Peyer's patch (tissue), 4 donors: Measurements from ENCODE around the gene MKI67. TPM values are rescaled to one million over a fixed set of nuclear protein-coding genes. Genes with fewer than 3 reads are reported as not detected.

Source experiments
- DNase-seq, 3 donors: peaks; one replicate each; pipeline ENCODE4 v3.0.0-alpha.2; 2017 to 2019
- H3K27ac ChIP-seq, 4 donors: fragments of 200-600 bp; sonication (generic); one replicate each; pipeline ENCODE4 v1.5.1; 2016 to 2019
- H3K27me3 ChIP-seq, 2 donors: fragments of 200-600 bp; sonication (generic); one replicate each; pipeline ENCODE4 v1.5.1; 2019
- H3K36me3 ChIP-seq, 3 donors: fragments of 200-600 bp; sonication (generic); one replicate each; pipeline ENCODE4 v1.5.1; 2016 to 2019
- H3K4me1 ChIP-seq, 4 donors: fragments of 200-600 bp; sonication (generic); one replicate each; pipeline ENCODE4 v1.5.1; 2016 to 2019
- H3K4me3 ChIP-seq, 4 donors: fragments of 200-600 bp; sonication (generic); 1 replicate in 3 of 4; 2 replicates in 1 of 4; pipeline ENCODE4 v1.5.1; 2016 to 2019; ENCODE audit warnings: mild to moderate bottlenecking in 1 of 4
- H3K9me3 ChIP-seq, 4 donors: fragments of 200-600 bp; sonication (generic); one replicate each; pipeline ENCODE4 v1.5.1; 2016 to 2019; ENCODE audit warnings: mild to moderate bottlenecking in 1 of 4
- CTCF ChIP-seq, 6 experiments: fragments of 450-650 bp in 4 of 6; fragments of 200-600 bp in 2 of 6; sonication (generic) in 1 of 6; IDR thresholded peaks; one replicate each; pipeline ENCODE4 v1.5.1; 2017 to 2019; ENCODE audit warnings: antibody characterized with exemption in 6 of 6, mild to moderate bottlenecking in 3 of 6, moderate library complexity in 1 of 6
- POLR2A ChIP-seq, 2 donors: fragments of 450-650 bp; IDR thresholded peaks; one replicate each; pipeline ENCODE4 v1.5.1; 2017; ENCODE audit warnings: antibody characterized with exemption in 2 of 2, mild to moderate bottlenecking in 2 of 2, moderate library complexity in 2 of 2
- total RNA-seq, 4 donors: library from RNA; depleted of rRNA; stranded (reverse); fragments of >200 nt; gene quantifications; one replicate each; pipeline ENCODE4 v1.1.0, GENCODE V29; 2016

MKI67 gene
- total RNA-seq, 4 donors from 2014 or later: 11.9 to 74.3 (median 18.9) TPM

GRCh38 chr10:128091636-128092210 lies 34.5 kb downstream of the MKI67 start:
- H3K9me3 ChIP-seq: no peaks in the 10 kb centered on the region
- no peak overlapping the region for H3K4me3 ChIP-seq
- no peak for DNase-seq
- no peak for TF ChIP-seq CTCF (IDR thresholded peaks at IDR 0.05)
- no peak for TF ChIP-seq POLR2A (IDR thresholded peaks at IDR 0.05)
- H3K27ac ChIP-seq: no peak overlapping the region
- no peaks in the 10 kb centered on the region for H3K27me3 ChIP-seq
- no peaks in the 10 kb centered on the region for H3K4me1 ChIP-seq
- no peaks in the 10 kb centered on the region for H3K36me3 ChIP-seq

DNA sequence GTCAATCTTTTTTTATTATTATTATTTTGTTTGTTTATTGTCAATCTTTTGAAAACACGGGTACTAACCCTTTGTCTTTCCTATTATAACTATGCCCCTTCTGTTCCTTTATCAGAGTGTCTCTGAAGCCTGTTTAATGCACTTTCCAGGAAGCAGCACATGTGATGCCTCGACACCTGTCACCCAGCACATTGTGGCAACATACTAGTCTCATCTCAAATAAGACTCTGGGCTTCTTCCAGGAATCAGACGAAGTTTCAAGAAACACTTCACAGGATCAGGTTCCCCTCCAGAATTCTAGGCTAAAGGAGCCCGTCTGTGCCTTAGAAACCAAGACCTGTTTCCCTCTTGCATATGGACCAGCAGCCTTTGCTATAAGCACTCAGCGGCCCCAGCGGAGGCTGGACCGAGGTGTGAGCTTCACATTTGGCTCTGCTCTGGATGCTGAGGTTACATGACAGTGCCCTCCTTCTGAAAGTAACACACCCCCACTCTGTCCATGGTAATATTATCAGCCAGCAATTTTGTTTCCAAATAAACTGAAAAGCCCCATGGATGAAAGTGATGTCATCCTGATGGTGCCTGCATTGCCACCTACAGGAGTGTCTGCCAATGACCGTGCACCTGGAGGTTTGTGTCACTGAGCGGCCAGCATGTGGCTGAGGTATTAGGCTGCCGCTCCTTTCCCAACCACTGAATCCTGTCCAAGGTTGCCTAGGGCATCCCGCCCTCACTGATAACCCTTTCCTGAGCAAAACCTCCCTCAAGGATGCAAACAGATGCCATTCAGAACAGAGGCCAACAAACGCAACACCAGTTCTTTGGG lies 38.1 kb downstream of the MKI67 start:
- H3K27ac ChIP-seq: no peak overlapping the region
- TF ChIP-seq POLR2A (IDR thresholded peaks at IDR 0.05) (no peak), CTCF (IDR thresholded peaks at IDR 0.05) (no peak)
- DNase-seq: no peak
- no peaks in the 10 kb centered on the region for H3K27me3 ChIP-seq
- no peaks in the 10 kb centered on the region for H3K9me3 ChIP-seq
- no peak overlapping the region for H3K4me3 ChIP-seq
- H3K36me3 ChIP-seq: peaks cover 0 to 11% (median 0%) of the 10 kb centered on the region in 3 donors
- no peaks in the 10 kb centered on the region for H3K4me1 ChIP-seq

- Histone ChIP-seq H3K36me3 (peaks cover 0 to 12% (median 0%) of the 10 kb centered on the region in 3 donors), H3K27ac (no peak overlapping the region), H3K9me3 (no peaks in the 10 kb centered on the region), H3K4me3 (no peak overlapping the region), H3K4me1 (no peaks in the 10 kb centered on the region), H3K27me3 (no peaks in the 10 kb centered on the region)
- TF ChIP-seq CTCF (IDR thresholded peaks at IDR 0.05): no peak
- no peak for TF ChIP-seq POLR2A (IDR thresholded peaks at IDR 0.05)
- no peak for DNase-seq
Observed at GRCh38 chr10:128087146-128087883, 38.9 kb downstream of the MKI67 start.

DNA sequence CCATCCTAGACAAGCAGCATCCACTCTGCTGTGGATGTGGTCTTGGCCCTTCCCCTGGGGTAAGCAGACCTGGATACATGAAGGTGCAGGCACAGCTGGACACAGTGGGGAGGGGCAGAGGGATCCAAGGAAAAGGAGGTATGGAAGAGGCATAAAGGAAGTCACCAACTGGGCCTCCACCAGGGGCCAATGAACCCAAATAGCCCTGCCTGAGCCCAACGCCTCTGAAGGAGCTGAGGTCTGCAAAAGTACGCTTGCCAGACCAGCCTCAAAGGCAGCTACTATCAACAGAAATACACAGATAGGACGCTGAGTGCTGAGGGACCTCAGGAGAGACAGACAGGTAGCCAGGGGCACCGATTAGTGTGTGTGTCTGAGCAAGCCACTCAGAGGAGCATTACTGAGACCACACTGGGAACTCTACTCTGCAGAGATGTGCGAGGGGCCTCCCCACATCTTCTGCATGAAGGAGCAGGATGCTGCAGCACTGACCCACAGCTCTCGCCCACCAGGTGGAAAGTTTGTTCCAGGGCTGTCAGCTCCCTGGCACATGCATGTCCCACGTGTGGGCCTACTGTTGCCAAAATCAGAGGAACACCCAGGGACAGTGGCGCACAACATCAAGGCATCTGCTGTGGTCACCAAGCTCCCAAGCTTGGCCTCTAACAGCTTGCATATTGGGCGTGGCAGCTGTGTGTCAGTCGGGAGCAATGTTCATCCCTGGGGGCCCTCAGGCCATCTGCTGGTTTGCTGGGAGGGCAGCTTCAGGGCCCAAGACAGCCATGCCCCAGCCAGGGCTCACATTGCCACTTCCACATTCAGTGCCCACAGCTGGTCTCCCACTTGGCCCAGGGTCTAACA lies 40.0 kb downstream of the MKI67 start:
- Histone ChIP-seq H3K4me3 (no peak overlapping the region), H3K9me3 (no peaks in the 10 kb centered on the region), H3K4me1 (no peaks in the 10 kb centered on the region), H3K27me3 (no peaks in the 10 kb centered on the region), H3K27ac (no peak overlapping the region), H3K36me3 (peaks cover 0 to 12% (median 0%) of the 10 kb centered on the region in 3 donors)
- DNase-seq: no peak
- TF ChIP-seq POLR2A (IDR thresholded peaks at IDR 0.05): no peak
- TF ChIP-seq CTCF (IDR thresholded peaks at IDR 0.05): no peak

- Histone ChIP-seq H3K4me3 (no peak overlapping the region), H3K27me3 (no peaks in the 10 kb centered on the region), H3K27ac (no peak overlapping the region), H3K4me1 (no peaks in the 10 kb centered on the region), H3K9me3 (no peaks in the 10 kb centered on the region), H3K36me3 (peaks cover 0 to 20% (median 0%) of the 10 kb centered on the region in 3 donors)
- TF ChIP-seq POLR2A (IDR thresholded peaks at IDR 0.05) (no peak), CTCF (IDR thresholded peaks at IDR 0.05) (no peak)
- DNase-seq: peak in 1 of 3 donors; percentile 20
Observed at GRCh38 chr10:128084991-128085390, 41.2 kb downstream of the MKI67 start.
